NCI-H774 (cell line): ENCODE data around the gene KAZN.
A peak's percentile ranks its signal among the peaks of the same experiment; 100 is the strongest.

Experiments used
- DNase-seq: peaks from one replicate; lab custom pipeline; 2025; lab: John Stamatoyannopoulos, UW

Gene KAZN

GRCh38 chr1:14742181-14742980 lies 143.9 kb downstream of the KAZN start:
- peak; percentile 19 for DNase-seq

GRCh38 chr1:14743368-14743767 lies 144.9 kb downstream of the KAZN start:
- no peak for DNase-seq

- no peak for DNase-seq
These were observed 146.7 kb downstream of the KAZN start for GRCh38 chr1:14745001-14745720.

- DNase-seq: no peak
These were observed 147.3 kb downstream of the KAZN start for GRCh38 chr1:14745789-14746188.

GRCh38 chr1:14746393-14746792 lies 147.9 kb downstream of the KAZN start:
- DNase-seq: no peak

GRCh38 chr1:14748151-14748550 lies 149.7 kb downstream of the KAZN start:
- no peak for DNase-seq

- DNase-seq: no peak
These were observed 150.5 kb downstream of the KAZN start for GRCh38 chr1:14748977-14749376.

- no peak for DNase-seq
These were observed 152.0 kb downstream of the KAZN start for GRCh38 chr1:14750490-14750889.

- DNase-seq: no peak
These were observed 157.2 kb downstream of the KAZN start for GRCh38 chr1:14755518-14756252.

GRCh38 chr1:14756589-14757285 lies 158.3 kb downstream of the KAZN start:
- DNase-seq: no peak

- DNase-seq: no peak
These were observed 158.8 kb downstream of the KAZN start for GRCh38 chr1:14757286-14757625.

GRCh38 chr1:14759042-14759818 lies 160.7 kb downstream of the KAZN start:
- DNase-seq: no peak

- no peak for DNase-seq
These were observed 161.4 kb downstream of the KAZN start for GRCh38 chr1:14759843-14760242.

- no peak for DNase-seq
These were observed 162.3 kb downstream of the KAZN start for GRCh38 chr1:14760780-14761179.

- no peak for DNase-seq
These were observed 163.0 kb downstream of the KAZN start for GRCh38 chr1:14761291-14762153.

- DNase-seq: no peak
These were observed 165.5 kb downstream of the KAZN start for GRCh38 chr1:14763977-14764376.

GRCh38 chr1:14765773-14766172 lies 167.3 kb downstream of the KAZN start:
- no peak for DNase-seq

GRCh38 chr1:14767075-14767474 lies 168.6 kb downstream of the KAZN start:
- no peak for DNase-seq

GRCh38 chr1:14768582-14769304 lies 170.3 kb downstream of the KAZN start:
- no peak for DNase-seq
